H9 (cell line): ENCODE results near the gene APPBP2. TPM values are rescaled to one million over a fixed set of nuclear protein-coding genes. Genes with fewer than 3 reads are reported as not detected.
"Not testable (repeated sequence)": the region's sequence is repeated elsewhere in the genome, so short reads cannot be mapped to it uniquely, and the experiment has no call there.

Source experiments
- DNase-seq: peaks from one replicate; pipeline ENCODE4 v3.0.0-alpha.2; 2017
- H2AFZ ChIP-seq: one replicate; pipeline ENCODE4 v1.6.1; 2013; ENCODE audit warnings: mild to moderate bottlenecking, low read length, control low read depth, moderate library complexity
- H2AK5ac ChIP-seq: 2 replicates; pipeline ENCODE4 v1.6.1; 2013; ENCODE audit warnings: low read length, control low read depth, mixed read lengths; ENCODE audit not compliant: insufficient read length
- H2BK120ac ChIP-seq: one replicate; pipeline ENCODE4 v1.6.1; 2013; ENCODE audit warnings: low read depth, mild to moderate bottlenecking, low read length, control low read depth, inconsistent platforms; ENCODE audit not compliant: poor library complexity, severe bottlenecking
- H2BK12ac ChIP-seq: 2 replicates; pipeline ENCODE4 v1.6.1; 2013; ENCODE audit warnings: low read length, control low read depth, mixed read lengths, low read depth; ENCODE audit not compliant: insufficient read length
- H2BK15ac ChIP-seq: 2 replicates; pipeline ENCODE4 v1.6.1; 2013; ENCODE audit warnings: low read depth, low read length, control low read depth
- H2BK20ac ChIP-seq: one replicate; pipeline ENCODE4 v1.6.1; 2013; ENCODE audit warnings: low read depth, mild to moderate bottlenecking, low read length, control low read depth, inconsistent platforms; ENCODE audit not compliant: poor library complexity, severe bottlenecking
- H2BK5ac ChIP-seq: 2 replicates; pipeline ENCODE4 v1.6.1; 2013; ENCODE audit warnings: low read length, control low read depth, mixed read lengths; ENCODE audit not compliant: insufficient read length
- H3K14ac ChIP-seq: 2 replicates; pipeline ENCODE4 v1.6.1; 2013; ENCODE audit warnings: low read length, control low read depth; ENCODE audit not compliant: insufficient read depth
- H3K18ac ChIP-seq: 2 replicates; pipeline ENCODE4 v1.6.1; 2013; ENCODE audit warnings: low read depth, mild to moderate bottlenecking, mixed read lengths, low read length, control low read depth; ENCODE audit not compliant: insufficient read length
- H3K23ac ChIP-seq: 2 replicates; pipeline ENCODE4 v1.6.1; 2013; ENCODE audit warnings: low read length, control low read depth, mixed read lengths, low read depth; ENCODE audit not compliant: insufficient read length
- H3K23me2 ChIP-seq: 2 replicates; pipeline ENCODE4 v1.6.1; 2013; ENCODE audit warnings: low read depth, mild to moderate bottlenecking, mixed read lengths, low read length, control low read depth; ENCODE audit not compliant: insufficient read length, poor library complexity, severe bottlenecking
- H3K27ac ChIP-seq: 2 replicates; pipeline ENCODE4 v1.5.1; 2013; ENCODE audit warnings: low read length, control low read depth, mixed read lengths, low read depth; ENCODE audit not compliant: insufficient read length
- H3K27me3 ChIP-seq: 2 replicates; pipeline ENCODE4 v1.6.1; 2013; ENCODE audit warnings: low read length, control low read depth, inconsistent platforms; ENCODE audit not compliant: insufficient read depth
- H3K4ac ChIP-seq: 2 replicates; pipeline ENCODE4 v1.6.1; 2013; ENCODE audit warnings: low read depth, mild to moderate bottlenecking, control low read depth, inconsistent platforms, low read length, moderate library complexity
- H3K4me1 ChIP-seq: 2 replicates; pipeline ENCODE4 v1.6.1; 2013; ENCODE audit warnings: low read length, control low read depth, inconsistent platforms; ENCODE audit not compliant: insufficient read depth
- H3K4me2 ChIP-seq: 2 replicates; pipeline ENCODE4 v1.6.1; 2013; ENCODE audit warnings: low read length, control low read depth, mixed read lengths; ENCODE audit not compliant: insufficient read length, insufficient read depth
- H3K56ac ChIP-seq: 2 replicates; pipeline ENCODE4 v1.6.1; 2013; ENCODE audit warnings: low read depth, mild to moderate bottlenecking, mixed read lengths, low read length, control low read depth; ENCODE audit not compliant: insufficient read length
- H3K79me1 ChIP-seq: 2 replicates; pipeline ENCODE4 v1.6.1; 2013; ENCODE audit warnings: low read depth, mild to moderate bottlenecking, moderate library complexity, low read length, control low read depth, inconsistent platforms; ENCODE audit not compliant: insufficient read depth, poor library complexity, severe bottlenecking
- H3K79me2 ChIP-seq: 2 replicates; pipeline ENCODE4 v1.6.1; 2013; ENCODE audit warnings: low read length, control low read depth, inconsistent platforms; ENCODE audit not compliant: insufficient read depth
- H3K9ac ChIP-seq: 2 replicates; pipeline ENCODE4 v1.6.1; 2013; ENCODE audit warnings: low read length, control low read depth, mixed read lengths; ENCODE audit not compliant: insufficient read length; ENCODE audit errors: extremely low read depth
- H3K9me3 ChIP-seq: one replicate; pipeline ENCODE4 v1.6.1; 2013; ENCODE audit warnings: low read depth, low read length, inconsistent platforms; ENCODE audit not compliant: control insufficient read depth
- H3T11ph ChIP-seq: one replicate; pipeline ENCODE4 v1.6.1; 2013; ENCODE audit warnings: mild to moderate bottlenecking, low read length, control low read depth, inconsistent platforms
- H4K20me1 ChIP-seq: one replicate; pipeline ENCODE4 v1.6.1; 2013; ENCODE audit not compliant: control insufficient read depth, insufficient read length, insufficient read depth
- H4K5ac ChIP-seq: 2 replicates; pipeline ENCODE4 v1.6.1; 2013; ENCODE audit warnings: low read depth, mild to moderate bottlenecking, mixed read lengths, low read length, control low read depth; ENCODE audit not compliant: insufficient read length
- H4K8ac ChIP-seq: replicated peaks from 2 replicates; pipeline ENCODE4 v1.6.1; 2013; ENCODE audit warnings: low read length, control low read depth, mixed read lengths, low read depth; ENCODE audit not compliant: insufficient read length
- H4K91ac ChIP-seq: 2 replicates; pipeline ENCODE4 v1.6.1; 2013; ENCODE audit warnings: low read depth, mild to moderate bottlenecking, moderate library complexity, mixed read lengths, low read length, control low read depth; ENCODE audit not compliant: insufficient read length
- H3K27ac Mint-ChIP-seq, 3 experiments: 2 replicates in 2 of 3; 3 replicates in 1 of 3; pipeline ENCODE4 v1.8.0; 2020 to 2021; ENCODE audit warnings: mixed read lengths in 3 of 3, mild to moderate bottlenecking in 1 of 3, moderate library complexity in 1 of 3
- H3K27me3 Mint-ChIP-seq: 2 replicates; pipeline ENCODE4 v1.8.0; 2021; ENCODE audit warnings: low read depth, mild to moderate bottlenecking, moderate library complexity, mixed read lengths
- H3K36me3 Mint-ChIP-seq, 3 experiments: 2 replicates in 2 of 3; 3 replicates in 1 of 3; pipeline ENCODE4 v1.8.0; 2020 to 2021; ENCODE audit warnings: low read depth in 3 of 3, mixed read lengths in 3 of 3; ENCODE audit not compliant: insufficient read depth in 1 of 3
- H3K4me1 Mint-ChIP-seq, 2 experiments: 2 replicates each; pipeline ENCODE4 v1.8.0; 2020; ENCODE audit warnings: mixed read lengths in 2 of 2
- H3K4me3 Mint-ChIP-seq, 2 experiments: 2 replicates in 1 of 2; 3 replicates in 1 of 2; pipeline ENCODE4 v1.8.0; 2020 to 2021; ENCODE audit warnings: mild to moderate bottlenecking in 2 of 2, mixed read lengths in 2 of 2, moderate library complexity in 1 of 2
- H3K9me3 Mint-ChIP-seq, 2 experiments: 2 replicates in 1 of 2; 3 replicates in 1 of 2; pipeline ENCODE4 v1.8.0; 2020; ENCODE audit warnings: mild to moderate bottlenecking in 2 of 2, mixed read lengths in 2 of 2, moderate library complexity in 1 of 2
- WGBS: extraction: QIAGEN DNeasy Blood & Tissue Kit; methylation state at CpG from one replicate; pipeline ENCODE4 v1.1.7; 2013; ENCODE audit warnings: missing lambda C conversion rate, low lambda C conversion rate, mixed read lengths; ENCODE audit not compliant: insufficient read length; ENCODE audit errors: extremely low coverage; 5-methylcytosine and 5-hydroxymethylcytosine counted together
- total RNA-seq: library from RNA; stranded (reverse); gene quantifications from 2 replicates; pipeline ENCODE4 v1.2.1, GENCODE V29; 2021

The APPBP2 gene
- total RNA-seq, 1 experiment from 2014 or later = 17.0 TPM

DNA sequence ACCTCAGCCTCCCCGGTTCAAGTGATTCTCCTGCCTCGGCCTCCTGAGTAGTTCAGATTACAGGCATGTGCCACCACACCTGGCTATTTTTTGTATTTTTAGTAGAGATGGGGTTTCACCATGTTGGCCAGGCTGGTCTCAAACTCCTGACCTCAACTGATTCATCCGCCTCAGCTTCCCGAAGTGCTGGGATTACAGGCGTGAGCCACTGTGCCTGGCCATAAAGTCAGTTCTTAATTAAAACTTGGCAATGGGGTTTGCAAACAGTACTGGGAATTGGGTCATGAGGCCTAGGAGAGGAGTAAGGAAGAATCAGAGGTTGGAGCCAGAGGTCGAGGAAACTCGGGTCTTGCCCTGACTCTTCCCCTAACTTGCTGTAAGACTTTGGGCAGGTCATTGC is 95.5 kb downstream of the APPBP2 start:
- not testable (repeated sequence) for H3K18ac ChIP-seq

DNA sequence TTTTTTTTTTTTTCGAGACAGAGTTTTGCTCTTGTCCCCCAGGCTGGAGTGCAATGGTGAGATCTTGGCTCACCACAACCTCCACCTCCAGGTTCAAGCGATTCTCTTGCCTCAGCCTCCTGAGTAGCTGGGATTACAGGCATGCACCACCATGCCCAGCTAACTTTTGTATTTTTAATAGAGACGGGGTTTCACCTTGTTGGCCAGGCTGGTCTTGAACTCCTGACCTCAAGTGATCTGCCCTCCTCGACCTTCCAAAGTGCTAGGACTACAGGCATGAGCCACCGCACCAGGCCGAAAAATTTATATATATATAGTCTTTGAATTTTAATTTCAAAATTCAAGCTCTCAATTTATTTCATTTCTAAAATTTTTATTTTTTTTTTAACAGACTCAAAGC is 97.6 kb downstream of the APPBP2 start:
- not testable (repeated sequence) for H4K20me1 ChIP-seq, H4K91ac ChIP-seq, H3K27ac ChIP-seq, H3K4me2 ChIP-seq, H3K9ac ChIP-seq, H3K27me3 Mint-ChIP-seq, H2BK20ac ChIP-seq, H3K79me2 ChIP-seq, H3K14ac ChIP-seq, H2BK120ac ChIP-seq, H3K23ac ChIP-seq, H3K4me1 Mint-ChIP-seq, H2AK5ac ChIP-seq, H3K9me3 ChIP-seq, H3K27ac Mint-ChIP-seq, H2BK12ac ChIP-seq, H3K4me3 Mint-ChIP-seq, H3T11ph ChIP-seq, DNase-seq, H2BK15ac ChIP-seq, H4K8ac ChIP-seq, H3K79me1 ChIP-seq, H3K56ac ChIP-seq, H3K27me3 ChIP-seq, H3K4me1 ChIP-seq, H3K18ac ChIP-seq, H2AFZ ChIP-seq, H3K23me2 ChIP-seq, H2BK5ac ChIP-seq, H4K5ac ChIP-seq, H3K4ac ChIP-seq
- H3K36me3 Mint-ChIP-seq = peaks cover 5 to 15% (median 8%) of the 10 kb centered on the region in 3 experiments; a peak in 6 of 7 replicates
- peaks cover 14 to 21% of the 10 kb centered on the region in 2 experiments for H3K9me3 Mint-ChIP-seq
- WGBS = no CpG with 5 or more reads among the region's 6 CpGs

More for the DNA sequence above, 95.5 kb downstream of the APPBP2 start:
- not testable (repeated sequence) for DNase-seq, H3K4me2 ChIP-seq, H4K20me1 ChIP-seq, H4K8ac ChIP-seq, H3K27ac ChIP-seq, H3K9me3 ChIP-seq, H2BK12ac ChIP-seq, H2BK5ac ChIP-seq, H2AK5ac ChIP-seq, H3T11ph ChIP-seq, H3K79me1 ChIP-seq, H3K27me3 ChIP-seq, H2BK120ac ChIP-seq, H3K56ac ChIP-seq, H3K27me3 Mint-ChIP-seq, H3K4me3 Mint-ChIP-seq, H2AFZ ChIP-seq, H3K4ac ChIP-seq, H4K91ac ChIP-seq, H3K79me2 ChIP-seq, H3K23ac ChIP-seq, H2BK15ac ChIP-seq, H3K9ac ChIP-seq, H2BK20ac ChIP-seq, H3K14ac ChIP-seq, H3K27ac Mint-ChIP-seq, H3K4me1 Mint-ChIP-seq, H3K23me2 ChIP-seq, H3K4me1 ChIP-seq, H4K5ac ChIP-seq
- WGBS = no CpG with 5 or more reads among the region's 7 CpGs
- Mint-ChIP-seq H3K9me3 (peaks cover 21 to 27% of the 10 kb centered on the region in 2 experiments), H3K36me3 (peaks cover 8 to 22% (median 9%) of the 10 kb centered on the region in 3 experiments; a peak in 6 of 7 replicates)
